ENCODE data around the gene PRPSAP1. TPM values are rescaled to one million over a fixed set of nuclear protein-coding genes. Genes with fewer than 3 reads are reported as not detected.

Gene PRPSAP1
- total RNA-seq, 2 experiments from 2014 or later, result 28.1 to 29.9 TPM

DNA sequence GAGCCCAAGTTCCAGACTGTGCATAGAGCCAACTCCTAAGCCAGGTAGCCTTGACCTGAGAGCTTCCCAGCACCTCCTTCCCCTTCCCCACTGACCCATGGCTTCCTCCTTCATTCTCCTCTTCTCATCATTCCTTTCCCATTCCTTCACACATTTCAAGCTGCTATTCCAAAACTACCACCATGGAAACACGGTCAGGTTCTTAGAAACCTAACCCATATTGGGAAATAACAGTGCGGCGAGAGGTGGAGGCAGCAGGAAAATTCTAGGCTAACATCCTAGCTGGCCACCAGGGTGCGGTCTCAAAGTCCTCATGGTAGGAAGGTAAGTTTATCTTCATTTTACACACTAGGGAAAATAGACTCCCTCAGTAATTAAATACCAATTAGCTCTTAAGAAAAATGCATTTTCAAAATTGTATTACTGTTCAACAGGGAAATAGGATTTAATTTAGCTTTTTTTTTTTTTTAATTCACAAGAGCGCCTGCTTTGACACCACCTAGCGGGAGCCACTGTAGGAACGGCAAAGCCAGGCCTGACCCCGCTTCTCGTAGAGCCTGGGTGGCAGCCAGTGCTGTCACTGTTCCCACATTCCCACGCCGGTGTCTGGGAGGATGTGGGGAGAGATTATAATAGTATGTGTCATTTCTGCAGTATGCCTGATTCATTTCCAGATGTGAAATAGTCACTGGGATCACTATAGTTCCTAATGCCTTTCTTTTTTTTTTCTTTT lies 16.7 kb upstream of the PRPSAP1 start:
- H3K4me1 Mint-ChIP-seq (ENCODE audit: low read depth), result peaks cover 7% of the 10 kb centered on the region
- no peak overlapping the region for H3K27ac Mint-ChIP-seq
- TF ChIP-seq, protein P1, sequence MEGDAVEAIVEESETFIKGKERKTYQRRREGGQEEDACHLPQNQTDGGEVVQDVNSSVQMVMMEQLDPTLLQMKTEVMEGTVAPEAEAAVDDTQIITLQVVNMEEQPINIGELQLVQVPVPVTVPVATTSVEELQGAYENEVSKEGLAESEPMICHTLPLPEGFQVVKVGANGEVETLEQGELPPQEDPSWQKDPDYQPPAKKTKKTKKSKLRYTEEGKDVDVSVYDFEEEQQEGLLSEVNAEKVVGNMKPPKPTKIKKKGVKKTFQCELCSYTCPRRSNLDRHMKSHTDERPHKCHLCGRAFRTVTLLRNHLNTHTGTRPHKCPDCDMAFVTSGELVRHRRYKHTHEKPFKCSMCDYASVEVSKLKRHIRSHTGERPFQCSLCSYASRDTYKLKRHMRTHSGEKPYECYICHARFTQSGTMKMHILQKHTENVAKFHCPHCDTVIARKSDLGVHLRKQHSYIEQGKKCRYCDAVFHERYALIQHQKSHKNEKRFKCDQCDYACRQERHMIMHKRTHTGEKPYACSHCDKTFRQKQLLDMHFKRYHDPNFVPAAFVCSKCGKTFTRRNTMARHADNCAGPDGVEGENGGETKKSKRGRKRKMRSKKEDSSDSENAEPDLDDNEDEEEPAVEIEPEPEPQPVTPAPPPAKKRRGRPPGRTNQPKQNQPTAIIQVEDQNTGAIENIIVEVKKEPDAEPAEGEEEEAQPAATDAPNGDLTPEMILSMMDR (IDR thresholded peaks at IDR 0.05), result no peak
- intact Hi-C loops (cut with micrococcal nuclease), result no loop called here
- no peaks in the 10 kb centered on the region for H3K36me3 Mint-ChIP-seq (ENCODE audit: low read depth)
- no peaks in the 10 kb centered on the region for H3K9me3 Mint-ChIP-seq
- POLR2A ChIA-PET, result interaction anchor here (0.8 to 1.9 kb wide), 2 partner anchors 11 to 35 kb away, joined by 3 to 8 read pairs; no protein-coding TSS in a partner anchor
- no peaks in the 10 kb centered on the region for H3K27me3 Mint-ChIP-seq
- H3K4me3 Mint-ChIP-seq, result no peak overlapping the region
- ATAC-seq, result no peak
- CTCF ChIA-PET, result interaction anchor here (1.0 to 1.8 kb wide), 3 partner anchors 27 to 67 kb away, joined by 3 to 8 read pairs (median 6); no protein-coding TSS in a partner anchor
- no peak for DNase-seq

DNA sequence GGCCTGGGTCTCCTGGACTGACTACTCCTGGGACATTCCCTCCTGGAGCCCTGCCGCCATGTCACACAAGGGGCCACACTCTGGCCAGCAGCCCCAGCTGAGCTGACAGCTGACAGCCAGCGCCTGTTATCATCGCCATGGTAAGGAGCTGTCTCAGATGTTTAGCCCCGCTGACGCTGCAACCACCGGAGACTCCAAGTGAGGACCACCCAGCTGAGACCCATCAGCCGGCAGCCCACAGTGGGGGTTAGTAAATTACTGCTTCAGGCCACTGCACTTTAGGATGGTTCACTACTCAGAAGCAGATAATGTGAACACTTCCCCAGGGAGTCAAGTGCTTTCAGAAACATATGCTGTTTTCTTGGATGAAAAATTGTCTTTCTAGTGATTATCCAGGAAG lies 16.1 kb upstream of the PRPSAP1 start:
- TF ChIP-seq, protein P1 (IDR thresholded peaks at IDR 0.05), result no peak
- Mint-ChIP-seq H3K9me3 (no peaks in the 10 kb centered on the region), H3K27ac (no peak overlapping the region), H3K4me3 (no peak overlapping the region), H3K4me1 (ENCODE audit: low read depth) (peaks cover 7% of the 10 kb centered on the region), H3K27me3 (no peaks in the 10 kb centered on the region), H3K36me3 (ENCODE audit: low read depth) (no peaks in the 10 kb centered on the region)
- ATAC-seq (no peak), DNase-seq (no peak)
- intact Hi-C loops (cut with micrococcal nuclease), result no loop called here
- ChIA-PET POLR2A (interaction anchor here (1.9 kb wide), 1 partner anchor 12 kb away, joined by 8 read pairs; no protein-coding TSS in a partner anchor), CTCF (interaction anchor here (1.0 to 1.8 kb wide), 4 partner anchors 16 to 66 kb away, joined by 3 to 8 read pairs (median 6); no protein-coding TSS in a partner anchor)

DNA sequence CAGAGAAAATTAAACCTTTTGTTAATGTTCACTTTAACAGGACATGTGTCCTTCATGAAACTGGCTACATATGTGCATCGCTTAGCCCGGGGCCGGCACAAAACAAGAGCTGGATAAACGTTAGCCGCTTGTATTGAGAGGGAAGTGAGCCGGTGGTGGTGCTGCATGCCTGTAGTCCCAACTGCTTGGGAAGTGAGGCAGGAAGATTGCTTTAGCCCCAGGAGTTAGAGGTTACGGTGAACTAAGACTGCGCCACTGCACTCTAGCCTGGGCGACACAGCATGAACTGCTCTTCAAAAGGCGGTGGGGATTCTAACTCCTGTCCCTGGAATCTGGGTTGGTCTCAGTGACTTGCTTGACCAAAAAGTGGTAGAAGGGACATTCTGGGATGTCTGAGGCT lies 15.7 kb upstream of the PRPSAP1 start:
- ATAC-seq, result no peak
- Mint-ChIP-seq H3K27ac (no peak overlapping the region), H3K36me3 (ENCODE audit: low read depth) (no peaks in the 10 kb centered on the region), H3K27me3 (no peaks in the 10 kb centered on the region), H3K4me3 (no peak overlapping the region), H3K4me1 (ENCODE audit: low read depth) (peaks cover 7% of the 10 kb centered on the region), H3K9me3 (no peaks in the 10 kb centered on the region)
- intact Hi-C loops (cut with micrococcal nuclease), result no loop called here
- TF ChIP-seq, protein P1 (IDR thresholded peaks at IDR 0.05), result no peak
- no peak for DNase-seq
- POLR2A ChIA-PET, result interaction anchor here (1.9 kb wide), 1 partner anchor 13 kb away, joined by 8 read pairs; no protein-coding TSS in a partner anchor
- CTCF ChIA-PET, result interaction anchor here (1.0 to 1.8 kb wide), 4 partner anchors 16 to 66 kb away, joined by 3 to 8 read pairs (median 6); no protein-coding TSS in a partner anchor

DNA sequence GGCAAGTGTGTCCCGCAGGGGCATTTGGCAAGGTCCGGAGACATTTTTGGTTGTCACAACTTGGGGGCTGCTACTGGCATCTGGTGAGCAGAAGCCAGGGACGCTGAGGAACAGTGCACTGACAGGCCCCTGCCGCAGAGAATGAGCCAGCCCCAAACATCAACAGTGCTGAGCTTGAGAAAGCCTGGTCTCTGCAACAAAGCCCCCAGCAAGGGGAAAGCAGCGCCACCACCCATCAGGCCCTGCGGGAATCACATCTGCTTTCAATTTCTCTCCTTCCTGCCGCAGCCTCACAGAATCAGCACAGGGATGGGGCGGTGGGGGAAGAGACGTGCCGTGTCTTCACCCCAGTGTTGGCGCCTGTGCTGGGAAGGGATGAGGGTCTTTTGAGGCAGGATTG lies 14.8 kb upstream of the PRPSAP1 start:
- H3K36me3 Mint-ChIP-seq (ENCODE audit: low read depth), result no peaks in the 10 kb centered on the region
- ChIA-PET CTCF (interaction anchor here (1.4 to 1.8 kb wide), 2 partner anchors 17 to 65 kb away, joined by 5 to 6 read pairs; no protein-coding TSS in a partner anchor), POLR2A (no interaction called here)
- ATAC-seq (no peak), DNase-seq (no peak)
- no peaks in the 10 kb centered on the region for H3K27me3 Mint-ChIP-seq
- H3K4me1 Mint-ChIP-seq (ENCODE audit: low read depth), result peaks cover 7% of the 10 kb centered on the region
- no peak overlapping the region for H3K27ac Mint-ChIP-seq
- H3K9me3 Mint-ChIP-seq, result no peaks in the 10 kb centered on the region
- intact Hi-C loops (cut with micrococcal nuclease), result no loop called here
- TF ChIP-seq, protein P1 (IDR thresholded peaks at IDR 0.05), result no peak
- H3K4me3 Mint-ChIP-seq, result no peak overlapping the region

DNA sequence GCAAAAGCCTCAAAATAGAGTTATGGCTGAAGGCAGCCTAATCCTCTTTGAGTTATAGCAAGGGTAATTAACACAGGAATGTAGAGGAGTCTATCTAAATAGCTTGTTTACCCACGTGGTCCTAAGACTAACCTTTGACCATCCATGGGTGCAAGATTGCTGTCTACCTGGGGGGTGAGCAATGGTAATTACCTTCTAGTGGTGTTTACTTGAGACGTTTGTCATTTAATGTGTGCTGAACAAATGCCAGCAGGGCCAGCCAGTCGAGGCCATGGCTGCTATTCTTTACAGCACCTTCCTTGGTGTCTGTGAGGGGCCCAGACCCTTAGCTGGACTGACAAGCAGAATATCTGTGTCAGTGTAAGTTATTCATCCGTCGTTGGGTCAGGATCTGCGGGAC lies 13.9 kb upstream of the PRPSAP1 start:
- Mint-ChIP-seq H3K4me1 (ENCODE audit: low read depth) (peaks cover 7% of the 10 kb centered on the region), H3K27me3 (no peaks in the 10 kb centered on the region), H3K36me3 (ENCODE audit: low read depth) (no peaks in the 10 kb centered on the region), H3K9me3 (no peaks in the 10 kb centered on the region), H3K4me3 (no peak overlapping the region), H3K27ac (no peak overlapping the region)
- ATAC-seq, result no peak
- TF ChIP-seq, protein P1 (IDR thresholded peaks at IDR 0.05), result no peak
- no peak for DNase-seq
- intact Hi-C loops (cut with micrococcal nuclease), result no loop called here
- ChIA-PET CTCF (no interaction called here), POLR2A (no interaction called here)

All from activated CD8-positive, alpha-beta T cell treated with anti-CD3 and anti-CD28 coated beads for 36 hours (primary cell).